Measurements from ENCODE around the gene FAT1.

The FAT1 gene

DNA sequence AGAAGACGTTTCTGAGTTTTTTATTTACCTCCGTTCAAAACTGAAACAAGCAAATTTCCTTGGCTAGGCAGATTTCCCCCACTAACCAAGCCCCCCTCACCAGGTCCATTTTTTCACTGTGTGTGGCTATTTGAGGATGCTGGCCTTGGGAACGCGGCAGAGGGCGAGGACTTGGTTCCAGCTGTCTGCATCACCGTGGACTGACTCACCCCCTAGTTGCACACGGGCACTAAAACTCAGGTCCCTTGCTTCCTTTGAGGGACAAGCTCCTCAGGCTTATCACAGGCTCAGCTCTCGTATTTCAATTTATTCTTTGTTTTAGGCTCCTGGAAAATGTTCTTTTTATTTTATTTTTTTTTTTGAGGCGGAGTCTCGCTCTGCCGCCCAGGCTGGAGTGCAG, 159.9 kb downstream of the FAT1 start:
- TF ChIP-seq, protein P1, sequence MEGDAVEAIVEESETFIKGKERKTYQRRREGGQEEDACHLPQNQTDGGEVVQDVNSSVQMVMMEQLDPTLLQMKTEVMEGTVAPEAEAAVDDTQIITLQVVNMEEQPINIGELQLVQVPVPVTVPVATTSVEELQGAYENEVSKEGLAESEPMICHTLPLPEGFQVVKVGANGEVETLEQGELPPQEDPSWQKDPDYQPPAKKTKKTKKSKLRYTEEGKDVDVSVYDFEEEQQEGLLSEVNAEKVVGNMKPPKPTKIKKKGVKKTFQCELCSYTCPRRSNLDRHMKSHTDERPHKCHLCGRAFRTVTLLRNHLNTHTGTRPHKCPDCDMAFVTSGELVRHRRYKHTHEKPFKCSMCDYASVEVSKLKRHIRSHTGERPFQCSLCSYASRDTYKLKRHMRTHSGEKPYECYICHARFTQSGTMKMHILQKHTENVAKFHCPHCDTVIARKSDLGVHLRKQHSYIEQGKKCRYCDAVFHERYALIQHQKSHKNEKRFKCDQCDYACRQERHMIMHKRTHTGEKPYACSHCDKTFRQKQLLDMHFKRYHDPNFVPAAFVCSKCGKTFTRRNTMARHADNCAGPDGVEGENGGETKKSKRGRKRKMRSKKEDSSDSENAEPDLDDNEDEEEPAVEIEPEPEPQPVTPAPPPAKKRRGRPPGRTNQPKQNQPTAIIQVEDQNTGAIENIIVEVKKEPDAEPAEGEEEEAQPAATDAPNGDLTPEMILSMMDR (IDR thresholded peaks at IDR 0.05; ENCODE audit: low read depth, low read length) = no peak
- DNase-seq (ENCODE audit: extremely low read depth, low read depth) = no peak

DNA sequence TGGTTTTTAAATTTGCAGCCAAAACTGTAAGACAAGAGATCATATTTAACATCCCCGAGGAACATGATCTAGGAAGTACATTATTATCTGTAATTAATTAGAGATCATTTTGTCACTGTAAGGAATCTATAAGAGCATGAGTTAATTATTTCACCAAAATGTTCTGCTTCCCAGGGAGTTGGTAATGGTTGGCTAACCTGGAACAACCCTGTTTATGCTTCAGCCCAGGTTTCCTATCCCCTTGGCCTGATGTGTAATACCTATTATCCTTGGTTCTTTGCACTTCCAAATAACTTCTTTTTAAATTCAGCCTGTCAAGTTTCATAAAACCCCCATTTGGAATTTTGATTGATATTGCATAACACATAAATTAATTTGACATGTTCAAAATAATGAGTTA, 161.9 kb downstream of the FAT1 start:
- DNase-seq (ENCODE audit: extremely low read depth, low read depth) = no peak
- TF ChIP-seq, protein P1 (IDR thresholded peaks at IDR 0.05; ENCODE audit: low read depth, low read length) = no peak

DNA sequence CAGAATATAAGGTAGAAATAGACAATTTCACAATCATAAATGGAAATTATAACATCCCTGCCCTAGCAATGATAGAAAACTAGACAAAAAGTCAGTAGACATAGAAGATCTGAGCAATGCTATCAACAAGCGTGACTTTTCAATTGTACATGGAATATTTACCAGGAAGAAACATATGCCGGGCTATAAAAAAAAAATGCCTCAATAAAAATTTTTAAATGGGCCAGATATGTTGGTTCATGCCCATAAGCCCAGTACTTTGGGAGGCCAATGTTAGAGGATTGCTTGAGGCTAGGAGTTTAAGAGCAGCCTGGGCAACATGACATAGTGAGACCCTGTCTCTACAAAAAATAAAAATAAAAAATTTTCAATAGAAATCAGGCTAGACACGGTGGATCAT, 163.0 kb downstream of the FAT1 start:
- DNase-seq (ENCODE audit: extremely low read depth, low read depth) = no peak
- TF ChIP-seq, protein P1 (IDR thresholded peaks at IDR 0.05; ENCODE audit: low read depth, low read length) = no peak

DNA sequence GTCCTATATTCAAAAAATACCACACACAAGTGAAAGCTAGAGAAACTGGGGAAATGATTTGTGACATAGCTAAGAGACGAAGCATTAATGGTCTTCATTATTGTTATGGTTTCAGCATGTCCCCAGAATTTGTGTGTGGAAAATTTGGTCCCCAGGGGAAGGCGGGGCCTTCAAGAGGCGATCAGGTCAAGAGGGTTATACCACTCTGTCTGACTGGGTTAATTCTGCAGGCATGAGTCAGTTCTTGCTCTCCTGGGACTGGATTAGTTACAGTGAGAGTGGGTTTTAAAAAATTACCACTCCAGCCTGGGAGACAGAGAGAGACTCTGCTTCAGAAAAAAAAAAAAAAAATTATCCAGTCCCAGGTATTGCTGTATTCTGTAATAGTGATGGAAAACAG, 166.2 kb downstream of the FAT1 start:
- TF ChIP-seq, protein P1 (IDR thresholded peaks at IDR 0.05; ENCODE audit: low read depth, low read length) = no peak
- no peak for DNase-seq (ENCODE audit: extremely low read depth, low read depth)

DNA sequence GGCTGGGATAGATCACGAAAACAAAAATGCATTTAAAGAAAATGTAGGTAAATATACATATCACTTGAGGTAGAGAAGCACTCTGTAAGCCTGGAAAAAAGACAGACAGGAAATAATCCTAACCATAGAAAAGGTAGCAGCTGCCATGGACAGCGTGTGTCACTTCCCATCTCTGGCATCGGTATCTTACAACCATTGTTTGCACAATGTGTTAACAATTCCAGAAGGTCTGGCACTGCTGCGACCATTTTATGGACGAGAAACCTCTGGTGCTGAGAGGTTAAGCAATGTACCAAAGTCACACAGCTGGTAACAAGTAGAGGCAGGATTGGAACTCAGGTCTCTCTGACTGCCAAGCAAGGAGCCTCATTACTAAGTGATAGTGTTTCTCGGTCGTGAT, 166.6 kb downstream of the FAT1 start:
- DNase-seq (ENCODE audit: extremely low read depth, low read depth) = no peak
- TF ChIP-seq, protein P1 (IDR thresholded peaks at IDR 0.05; ENCODE audit: low read depth, low read length) = no peak

DNA sequence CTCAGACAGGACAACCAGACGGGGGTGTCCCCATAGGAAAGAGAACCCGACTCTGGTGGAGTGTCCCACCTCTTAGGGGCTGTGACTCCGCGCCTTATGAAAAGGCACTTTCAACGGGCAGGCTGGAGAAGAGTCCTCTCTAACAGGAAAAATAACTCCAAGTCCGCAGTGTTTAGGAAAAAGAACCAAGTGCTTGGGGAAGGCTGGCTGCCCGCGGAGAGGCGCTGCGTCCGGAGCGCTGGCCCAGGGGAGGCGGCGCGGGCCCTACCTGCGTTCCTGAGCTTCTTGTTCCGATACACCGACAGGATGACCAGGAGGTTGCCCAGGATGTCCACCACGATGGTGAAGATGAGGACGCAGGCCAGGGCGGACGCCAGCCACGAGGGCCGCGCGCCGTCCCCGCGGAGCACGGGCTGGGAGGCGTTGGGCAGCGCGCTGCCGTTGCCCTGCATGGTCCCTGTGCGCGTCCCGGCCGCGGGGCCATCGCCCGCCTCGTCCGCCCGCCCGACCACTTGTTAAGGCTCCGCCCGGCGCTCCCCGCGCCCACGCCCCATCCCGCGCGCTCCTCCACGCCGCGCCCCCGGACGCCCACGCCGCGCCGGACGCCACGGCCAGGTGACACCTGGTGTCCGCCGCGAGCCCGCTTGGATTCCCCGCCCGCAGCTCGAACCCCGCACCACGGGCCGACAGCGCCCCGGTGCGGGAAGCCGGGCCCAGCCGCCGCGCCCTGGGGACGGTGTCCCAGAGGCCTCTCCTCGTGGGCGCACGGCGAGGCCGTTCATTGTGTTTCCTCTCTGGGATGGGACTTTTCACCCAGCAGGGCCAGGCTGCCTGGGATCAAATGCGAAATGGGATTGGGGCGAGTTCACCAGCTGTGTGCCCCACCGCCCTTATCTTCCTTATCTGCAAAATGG, 168.5 kb downstream of the FAT1 start, which contains the start of gene MTNR1A:
Gene MTNR1A (minus strand): TSS at position 654 of the 914 bp plus-strand sequence. CDS start 202 bp downstream, at position 452.
- TF ChIP-seq, protein P1 (IDR thresholded peaks at IDR 0.05; ENCODE audit: low read depth, low read length) = no peak
- DNase-seq (ENCODE audit: extremely low read depth, low read depth) = no peak

DNA sequence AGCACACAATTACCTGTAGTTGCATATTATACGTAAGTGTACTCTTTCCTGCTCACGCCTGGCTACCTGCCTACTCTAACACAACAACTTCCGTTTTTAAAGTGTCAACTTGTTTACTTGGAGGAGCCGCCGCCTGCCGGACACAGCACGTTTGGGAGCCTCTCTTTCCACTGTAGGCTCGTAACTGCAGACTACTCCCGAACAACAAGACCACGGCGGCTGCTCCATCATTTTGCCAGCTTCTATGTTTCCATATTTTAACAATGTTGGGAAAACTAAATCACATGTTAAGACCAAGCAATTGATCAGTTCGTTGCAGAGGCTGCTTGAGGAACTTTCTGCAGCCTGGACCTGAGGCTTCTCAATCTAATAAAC, 169.1 kb downstream of the FAT1 start:
- TF ChIP-seq, protein P1 (IDR thresholded peaks at IDR 0.05; ENCODE audit: low read depth, low read length) = peak; percentile 1
- DNase-seq (ENCODE audit: extremely low read depth, low read depth) = no peak
